ENCODE measurements around the gene KLHL5.

The KLHL5 gene

GRCh38 chr4:39061457-39061856, 575 bp upstream of the KLHL5 start:
- H3K36me3 ChIP-seq (ENCODE audit: control insufficient read depth, insufficient read depth, low read length) = no peaks in the 10 kb centered on the region
- no CpG with 5 or more reads among the region's 1 CpG for WGBS, 2 experiments (ENCODE audit: insufficient coverage in 2 of 2)
- no peak overlapping the region for H3K27ac ChIP-seq (ENCODE audit: low read depth, low read length, severe bottlenecking)
- no peak overlapping the region for H3K4me3 ChIP-seq (ENCODE audit: extremely low read depth, insufficient read depth, low read length, poor library complexity, severe bottlenecking)
- no peaks in the 10 kb centered on the region for H3K9me3 ChIP-seq (ENCODE audit: control insufficient read depth, low read length)
- H3K4me1 ChIP-seq (ENCODE audit: control insufficient read depth, insufficient read depth, low read length, poor library complexity, severe bottlenecking) = peaks cover 5% of the 10 kb centered on the region

- no peaks in the 10 kb centered on the region for H3K9me3 ChIP-seq (ENCODE audit: control insufficient read depth, low read length)
- WGBS, 2 experiments (ENCODE audit: insufficient coverage in 2 of 2) = 48 to 53% methylated on average over 4 of the region's 4 CpGs
- H3K27ac ChIP-seq (ENCODE audit: low read depth, low read length, severe bottlenecking) = peak overlapping the region; percentile 74
- H3K36me3 ChIP-seq (ENCODE audit: control insufficient read depth, insufficient read depth, low read length) = no peaks in the 10 kb centered on the region
- H3K4me3 ChIP-seq (ENCODE audit: extremely low read depth, insufficient read depth, low read length, poor library complexity, severe bottlenecking) = no peak overlapping the region
- H3K4me1 ChIP-seq (ENCODE audit: control insufficient read depth, insufficient read depth, low read length, poor library complexity, severe bottlenecking) = peaks cover 5% of the 10 kb centered on the region
Measured at GRCh38 chr4:39062770-39063097, 702 bp downstream of the KLHL5 start.

- H3K36me3 ChIP-seq (ENCODE audit: control insufficient read depth, insufficient read depth, low read length) = no peaks in the 10 kb centered on the region
- H3K9me3 ChIP-seq (ENCODE audit: control insufficient read depth, low read length) = no peaks in the 10 kb centered on the region
- no peak overlapping the region for H3K4me3 ChIP-seq (ENCODE audit: extremely low read depth, insufficient read depth, low read length, poor library complexity, severe bottlenecking)
- H3K27ac ChIP-seq (ENCODE audit: low read depth, low read length, severe bottlenecking) = no peak overlapping the region
- peaks cover 5% of the 10 kb centered on the region for H3K4me1 ChIP-seq (ENCODE audit: control insufficient read depth, insufficient read depth, low read length, poor library complexity, severe bottlenecking)
Measured at GRCh38 chr4:39063430-39063829, 1.4 kb downstream of the KLHL5 start.

DNA sequence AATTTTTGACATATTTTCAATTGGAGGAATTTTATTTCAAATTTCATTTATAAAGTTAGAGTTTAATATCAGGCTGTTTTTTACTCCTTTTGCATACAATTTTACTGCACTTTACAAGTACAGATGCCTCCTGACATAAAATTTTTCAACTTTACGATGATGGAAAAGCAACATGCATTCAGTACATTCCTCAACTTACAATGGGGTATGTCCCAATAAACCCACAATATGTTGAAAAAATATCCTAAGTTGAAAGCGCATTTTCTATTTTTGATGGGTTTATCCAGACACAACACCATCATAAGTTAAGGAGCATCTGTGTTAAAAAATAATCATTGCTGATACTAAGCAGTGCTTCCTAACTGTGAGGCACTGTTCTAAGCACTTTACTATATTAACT, 4.3 kb downstream of the KLHL5 start:
- Histone ChIP-seq H3K27ac (ENCODE audit: low read depth, low read length, severe bottlenecking) (no peak overlapping the region), H3K4me1 (ENCODE audit: control insufficient read depth, insufficient read depth, low read length, poor library complexity, severe bottlenecking) (peaks cover 5% of the 10 kb centered on the region), H3K9me3 (ENCODE audit: control insufficient read depth, low read length) (no peaks in the 10 kb centered on the region), H3K4me3 (ENCODE audit: extremely low read depth, insufficient read depth, low read length, poor library complexity, severe bottlenecking) (no peak overlapping the region), H3K36me3 (ENCODE audit: control insufficient read depth, insufficient read depth, low read length) (peaks cover 4% of the 10 kb centered on the region)
- WGBS, 2 experiments (ENCODE audit: insufficient coverage in 2 of 2) = 100% methylated on average over 1 of the region's 2 CpGs; no CpG with 5 or more reads in 1 of the 2 experiments

- Histone ChIP-seq H3K27ac (ENCODE audit: low read depth, low read length, severe bottlenecking) (no peak overlapping the region), H3K4me3 (ENCODE audit: extremely low read depth, insufficient read depth, low read length, poor library complexity, severe bottlenecking) (no peak overlapping the region), H3K9me3 (ENCODE audit: control insufficient read depth, low read length) (no peaks in the 10 kb centered on the region), H3K36me3 (ENCODE audit: control insufficient read depth, insufficient read depth, low read length) (peaks cover 4% of the 10 kb centered on the region), H3K4me1 (ENCODE audit: control insufficient read depth, insufficient read depth, low read length, poor library complexity, severe bottlenecking) (peaks cover 2% of the 10 kb centered on the region)
- WGBS, 2 experiments (ENCODE audit: insufficient coverage in 2 of 2) = no CpG with 5 or more reads among the region's 2 CpGs
Measured at GRCh38 chr4:39067031-39067430, 5.0 kb downstream of the KLHL5 start.

DNA sequence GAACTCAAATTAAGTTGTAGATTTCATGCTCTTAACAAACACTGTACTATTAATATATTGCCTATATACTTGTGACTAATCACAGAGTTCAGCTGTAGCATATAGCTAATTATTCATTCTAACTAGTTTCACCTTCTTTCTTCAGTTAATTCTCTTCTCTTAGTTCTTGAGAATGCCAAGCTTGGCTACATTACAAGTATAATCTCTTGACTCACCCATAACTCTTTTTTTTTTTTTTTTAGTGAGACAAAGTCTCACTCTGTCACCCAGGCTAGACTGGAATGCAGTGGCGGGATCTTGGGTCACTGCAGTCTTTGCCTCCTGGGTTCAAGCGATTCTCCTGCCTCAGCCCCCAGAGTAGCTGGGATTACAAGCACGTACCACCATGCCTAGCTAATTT, 5.4 kb downstream of the KLHL5 start:
- Histone ChIP-seq H3K9me3 (ENCODE audit: control insufficient read depth, low read length) (no peaks in the 10 kb centered on the region), H3K4me1 (ENCODE audit: control insufficient read depth, insufficient read depth, low read length, poor library complexity, severe bottlenecking) (no peaks in the 10 kb centered on the region), H3K4me3 (ENCODE audit: extremely low read depth, insufficient read depth, low read length, poor library complexity, severe bottlenecking) (no peak overlapping the region), H3K27ac (ENCODE audit: low read depth, low read length, severe bottlenecking) (no peak overlapping the region), H3K36me3 (ENCODE audit: control insufficient read depth, insufficient read depth, low read length) (peaks cover 4% of the 10 kb centered on the region)
- WGBS, 2 experiments (ENCODE audit: insufficient coverage in 2 of 2) = 100% methylated on average over 2 of the region's 3 CpGs; no CpG with 5 or more reads in 1 of the 2 experiments

- Histone ChIP-seq H3K36me3 (ENCODE audit: control insufficient read depth, insufficient read depth, low read length) (peaks cover 4% of the 10 kb centered on the region), H3K9me3 (ENCODE audit: control insufficient read depth, low read length) (no peaks in the 10 kb centered on the region)
- WGBS, 2 experiments (ENCODE audit: insufficient coverage in 2 of 2) = 92 to 100% methylated on average over 2 of the region's 3 CpGs
Measured at GRCh38 chr4:39068907-39069306, 6.9 kb downstream of the KLHL5 start.

GRCh38 chr4:39078829-39079228, 16.8 kb downstream of the KLHL5 start:
- H3K9me3 ChIP-seq (ENCODE audit: control insufficient read depth, low read length) = no peaks in the 10 kb centered on the region
- WGBS, 2 experiments (ENCODE audit: insufficient coverage in 2 of 2) = 74 to 100% methylated on average over 2 of the region's 2 CpGs
- H3K4me1 ChIP-seq (ENCODE audit: control insufficient read depth, insufficient read depth, low read length, poor library complexity, severe bottlenecking) = no peaks in the 10 kb centered on the region
- H3K4me3 ChIP-seq (ENCODE audit: extremely low read depth, insufficient read depth, low read length, poor library complexity, severe bottlenecking) = no peak overlapping the region
- H3K36me3 ChIP-seq (ENCODE audit: control insufficient read depth, insufficient read depth, low read length) = peaks cover 34% of the 10 kb centered on the region
- H3K27ac ChIP-seq (ENCODE audit: low read depth, low read length, severe bottlenecking) = no peak overlapping the region

More at GRCh38 chr4:39068907-39069306, 6.9 kb downstream of the KLHL5 start:
- Histone ChIP-seq H3K4me3 (ENCODE audit: extremely low read depth, insufficient read depth, low read length, poor library complexity, severe bottlenecking) (no peak overlapping the region), H3K4me1 (ENCODE audit: control insufficient read depth, insufficient read depth, low read length, poor library complexity, severe bottlenecking) (no peaks in the 10 kb centered on the region), H3K27ac (ENCODE audit: low read depth, low read length, severe bottlenecking) (no peak overlapping the region)

GRCh38 chr4:39083164-39083563, 21.1 kb downstream of the KLHL5 start:
- no peak overlapping the region for H3K27ac ChIP-seq (ENCODE audit: low read depth, low read length, severe bottlenecking)
- no peaks in the 10 kb centered on the region for H3K4me1 ChIP-seq (ENCODE audit: control insufficient read depth, insufficient read depth, low read length, poor library complexity, severe bottlenecking)
- H3K9me3 ChIP-seq (ENCODE audit: control insufficient read depth, low read length) = no peaks in the 10 kb centered on the region
- H3K4me3 ChIP-seq (ENCODE audit: extremely low read depth, insufficient read depth, low read length, poor library complexity, severe bottlenecking) = no peak overlapping the region
- peaks cover 36% of the 10 kb centered on the region for H3K36me3 ChIP-seq (ENCODE audit: control insufficient read depth, insufficient read depth, low read length)

DNA sequence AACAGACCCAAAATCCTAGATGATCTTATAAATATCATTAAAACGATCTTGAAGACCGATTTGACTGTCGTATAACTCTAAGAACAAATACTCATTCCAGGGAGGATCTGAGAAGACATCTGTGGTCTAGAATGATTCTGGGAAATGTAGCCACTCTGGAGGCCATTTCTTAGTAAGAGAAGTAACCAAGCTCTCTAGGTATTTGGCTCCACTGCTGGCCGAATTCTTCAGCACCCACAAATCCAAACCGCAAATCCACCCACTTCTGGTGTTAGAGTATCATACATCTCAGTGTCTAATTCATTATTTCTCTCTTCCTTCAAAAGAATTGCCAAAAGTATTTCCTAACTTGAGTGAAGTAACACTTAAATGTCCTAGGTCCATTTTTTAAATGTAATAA, 23.9 kb downstream of the KLHL5 start:
- H3K4me3 ChIP-seq (ENCODE audit: extremely low read depth, insufficient read depth, low read length, poor library complexity, severe bottlenecking) = no peak overlapping the region
- H3K4me1 ChIP-seq (ENCODE audit: control insufficient read depth, insufficient read depth, low read length, poor library complexity, severe bottlenecking) = no peaks in the 10 kb centered on the region
- H3K36me3 ChIP-seq (ENCODE audit: control insufficient read depth, insufficient read depth, low read length) = peaks cover 39% of the 10 kb centered on the region
- WGBS, 2 experiments (ENCODE audit: insufficient coverage in 2 of 2) = 100% methylated on average over 1 of the region's 5 CpGs; no CpG with 5 or more reads in 1 of the 2 experiments
- no peaks in the 10 kb centered on the region for H3K9me3 ChIP-seq (ENCODE audit: control insufficient read depth, low read length)
- no peak overlapping the region for H3K27ac ChIP-seq (ENCODE audit: low read depth, low read length, severe bottlenecking)

DNA sequence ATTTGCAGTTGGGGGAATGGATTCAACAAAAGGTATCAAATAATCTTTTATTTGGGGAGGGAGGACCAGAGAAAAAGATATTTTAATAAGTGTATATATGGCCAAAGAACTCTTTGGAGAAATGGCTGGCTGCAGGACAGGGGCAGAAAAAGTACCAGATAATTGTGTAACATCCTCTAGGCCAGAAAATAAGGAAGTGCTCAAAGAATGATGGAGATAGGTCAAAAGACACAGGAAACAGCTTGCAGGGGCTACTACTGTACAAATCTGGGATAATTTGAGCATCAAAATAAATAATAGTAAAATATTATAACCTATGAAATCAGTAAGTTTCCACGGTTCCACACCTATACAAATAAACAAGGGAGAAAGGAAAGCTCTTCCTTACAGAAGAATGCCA, 34.8 kb downstream of the KLHL5 start:
- Histone ChIP-seq H3K4me3 (ENCODE audit: extremely low read depth, insufficient read depth, low read length, poor library complexity, severe bottlenecking) (no peak overlapping the region), H3K4me1 (ENCODE audit: control insufficient read depth, insufficient read depth, low read length, poor library complexity, severe bottlenecking) (no peaks in the 10 kb centered on the region), H3K27ac (ENCODE audit: low read depth, low read length, severe bottlenecking) (no peak overlapping the region), H3K36me3 (ENCODE audit: control insufficient read depth, insufficient read depth, low read length) (peaks cover 35% of the 10 kb centered on the region), H3K9me3 (ENCODE audit: control insufficient read depth, low read length) (no peaks in the 10 kb centered on the region)
- no CpG with 5 or more reads among the region's 1 CpG for WGBS, 2 experiments (ENCODE audit: insufficient coverage in 2 of 2)

GRCh38 chr4:39097290-39097689, 35.3 kb downstream of the KLHL5 start:
- H3K9me3 ChIP-seq (ENCODE audit: control insufficient read depth, low read length) = no peaks in the 10 kb centered on the region
- H3K4me3 ChIP-seq (ENCODE audit: extremely low read depth, insufficient read depth, low read length, poor library complexity, severe bottlenecking) = no peak overlapping the region
- H3K36me3 ChIP-seq (ENCODE audit: control insufficient read depth, insufficient read depth, low read length) = peaks cover 35% of the 10 kb centered on the region
- H3K4me1 ChIP-seq (ENCODE audit: control insufficient read depth, insufficient read depth, low read length, poor library complexity, severe bottlenecking) = no peaks in the 10 kb centered on the region
- H3K27ac ChIP-seq (ENCODE audit: low read depth, low read length, severe bottlenecking) = no peak overlapping the region
- 96 to 100% methylated on average over 1 to 4 of the region's 5 CpGs for WGBS, 2 experiments (ENCODE audit: insufficient coverage in 2 of 2)

Measured in mesodermal cell (in vitro differentiated cells).